SKM-1 (cell line): ENCODE data around the gene DIO3.

Experiments
- DNase-seq: peaks from one replicate; lab custom pipeline; 2025; ENCODE audit not compliant: unreplicated experiment; lab: John Stamatoyannopoulos, UW

Gene DIO3

DNA sequence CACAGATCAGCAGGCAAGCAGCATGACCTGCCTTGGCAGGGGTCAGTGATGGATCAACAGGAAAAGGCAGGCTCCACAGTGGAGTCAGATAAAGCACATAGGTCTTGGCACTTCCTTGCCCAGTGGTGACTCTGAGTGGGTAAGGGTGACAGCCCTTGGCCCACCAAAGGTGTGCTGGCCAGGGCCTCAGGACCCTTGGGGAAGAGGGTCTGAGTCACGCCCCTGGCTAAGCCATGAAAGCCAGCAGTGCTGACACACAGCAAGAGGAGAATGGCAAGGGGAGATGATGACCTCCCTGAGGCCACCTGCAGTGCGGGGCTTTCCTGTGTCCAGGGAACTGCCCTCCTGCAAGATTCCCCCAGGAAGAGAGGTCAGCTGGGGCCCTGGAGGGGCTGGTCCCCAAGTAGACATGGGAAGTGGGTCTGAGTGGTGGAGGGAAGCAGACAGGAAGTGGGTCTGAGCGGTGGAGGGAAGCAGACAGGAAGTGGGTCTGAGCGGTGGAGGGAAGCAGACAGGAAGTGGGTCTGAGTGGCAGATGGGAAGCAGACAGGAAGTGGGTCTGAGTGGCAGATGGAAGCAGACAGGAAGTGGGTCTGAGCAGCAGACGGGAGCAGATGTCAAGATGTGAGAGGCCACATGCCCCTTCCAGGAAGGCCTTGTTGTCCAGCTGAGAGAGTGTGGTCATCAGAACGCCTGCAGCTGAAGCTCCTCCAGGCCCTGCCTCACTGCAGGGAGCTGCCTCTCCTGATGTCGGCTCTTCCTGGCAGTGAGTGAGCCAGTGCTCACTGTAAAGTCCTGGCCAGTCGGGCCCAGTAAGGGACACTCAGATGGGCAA, 34.8 kb downstream of the DIO3 start:
- no peak for DNase-seq

DNA sequence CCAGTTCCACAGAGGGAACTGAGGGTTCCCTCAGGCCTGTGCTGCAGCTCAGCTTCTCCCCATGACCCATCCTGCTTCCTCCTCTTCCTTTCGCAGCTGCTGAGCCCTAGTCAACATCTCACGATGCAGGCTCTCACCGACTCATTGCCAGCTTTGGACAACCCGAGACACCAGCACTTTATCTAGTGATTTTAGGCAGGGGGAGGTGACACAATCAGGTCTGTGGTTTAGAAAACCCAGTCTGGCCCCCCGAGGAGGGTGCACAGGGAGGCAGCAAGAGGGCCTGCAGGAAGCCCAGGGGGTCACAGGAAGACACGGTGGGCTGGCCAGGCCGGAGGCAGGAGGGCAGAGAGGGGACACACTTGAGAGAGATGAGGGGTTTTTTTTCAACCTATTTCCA, 35.4 kb downstream of the DIO3 start:
- no peak for DNase-seq

- DNase-seq = no peak
Measured at GRCh38 chr14:101598159-101598558, 36.9 kb downstream of the DIO3 start.

GRCh38 chr14:101598571-101599233, 37.4 kb downstream of the DIO3 start:
- no peak for DNase-seq

- DNase-seq = no peak
Measured at GRCh38 chr14:101599234-101599885, 38.1 kb downstream of the DIO3 start.

DNA sequence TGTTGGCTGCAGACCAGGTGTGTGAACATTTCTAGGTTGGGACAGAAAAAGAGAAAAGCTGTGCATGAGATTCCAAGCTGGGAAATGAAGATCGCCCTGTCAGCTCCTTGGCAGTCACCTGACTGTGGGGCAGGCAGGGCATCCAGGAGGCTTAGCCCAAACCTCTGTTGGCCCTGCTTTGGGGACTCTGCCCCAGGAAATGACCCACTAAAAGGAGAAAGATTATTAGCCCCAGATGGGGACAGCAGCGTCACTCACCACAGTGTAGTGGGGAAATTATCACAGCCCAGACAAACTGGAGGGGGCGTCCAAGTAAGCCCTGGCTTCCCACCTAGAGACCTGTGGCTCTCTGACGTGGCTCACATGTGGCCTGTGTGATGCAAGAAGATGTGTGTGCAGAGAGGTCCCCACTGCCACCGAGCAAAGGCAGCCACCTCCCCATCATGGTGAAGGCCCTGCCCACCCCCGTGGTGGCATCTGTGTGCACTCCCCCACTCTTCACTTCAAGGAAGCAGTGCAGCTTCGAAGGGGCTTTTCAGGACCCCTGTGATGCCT, 39.1 kb downstream of the DIO3 start:
- no peak for DNase-seq

DNA sequence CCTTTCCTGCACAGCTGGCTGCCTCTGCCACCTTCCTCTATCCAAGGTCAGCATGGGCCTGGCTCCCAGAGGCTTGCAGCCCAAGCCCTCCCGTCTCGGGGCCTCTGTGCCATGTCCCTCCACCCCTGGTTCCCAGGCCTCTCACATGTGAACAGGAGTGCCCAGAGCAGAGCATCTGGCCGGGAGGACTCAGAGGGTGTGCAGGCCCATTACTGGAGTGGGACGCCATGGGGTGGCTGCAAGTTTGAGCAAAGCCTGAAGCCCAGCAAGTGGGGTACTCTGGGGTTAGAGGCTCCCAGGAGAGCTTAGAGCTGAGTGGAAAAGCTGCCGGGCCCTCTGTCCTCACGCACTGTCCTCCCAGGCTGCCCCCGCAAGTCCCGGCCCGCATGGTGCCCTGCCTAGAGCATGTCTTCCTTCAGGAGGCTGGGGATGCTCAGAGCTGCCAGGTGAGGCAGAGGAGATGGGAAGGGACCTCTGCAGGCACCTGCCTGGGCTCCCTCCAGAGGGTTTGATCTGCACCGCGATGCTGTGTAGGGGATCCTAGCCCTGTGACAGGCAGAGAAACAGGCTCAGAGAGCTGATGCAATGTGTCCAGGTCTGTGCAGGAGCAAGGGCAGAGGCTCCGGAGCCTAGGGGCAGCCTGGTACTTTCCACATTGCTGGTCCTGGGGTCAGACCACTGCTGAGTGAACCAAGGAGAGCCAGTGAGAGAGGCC, 39.8 kb downstream of the DIO3 start:
- no peak for DNase-seq

DNA sequence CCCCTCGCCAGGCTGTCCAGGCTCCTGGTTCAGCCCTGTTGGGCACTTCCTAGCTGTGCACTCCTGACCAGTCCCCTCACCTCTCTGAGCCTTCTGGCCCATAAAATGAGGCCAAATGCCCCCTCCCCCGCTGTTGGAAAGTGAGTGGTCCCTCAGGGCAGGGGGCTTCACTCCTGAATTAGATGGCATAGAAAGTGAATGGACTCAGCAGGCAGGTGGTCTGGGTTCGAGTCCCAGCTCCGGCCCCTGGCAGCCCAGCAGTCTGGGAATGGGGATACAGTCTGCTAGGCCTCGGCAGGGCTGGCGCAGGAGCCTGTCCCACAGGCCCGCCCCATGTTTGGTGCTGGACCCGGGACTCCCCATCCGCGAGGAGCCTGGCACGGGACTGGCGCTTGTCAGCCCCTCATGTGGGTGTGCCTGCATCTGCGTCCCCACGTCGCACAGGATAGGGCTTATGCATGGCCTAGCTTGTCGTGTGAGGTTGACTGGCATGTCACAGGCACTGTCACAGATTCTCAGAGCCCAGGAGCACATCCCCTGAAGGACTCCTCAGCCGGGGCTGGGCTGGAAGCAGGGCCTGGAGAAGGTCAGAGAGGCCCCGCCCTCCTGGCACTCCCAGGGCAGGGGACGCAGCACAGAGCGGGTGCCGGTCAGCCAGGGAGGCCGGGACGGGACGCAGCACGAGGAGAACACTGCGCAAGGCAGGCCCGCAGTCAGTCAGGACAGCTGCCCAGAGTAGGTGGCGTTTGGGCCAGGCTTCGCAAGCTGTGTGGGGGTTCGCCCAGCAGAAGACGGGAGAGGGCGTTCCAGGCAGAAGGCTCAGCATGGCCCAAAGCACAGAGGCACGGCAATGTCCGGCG, 40.5 kb downstream of the DIO3 start:
- DNase-seq = no peak

GRCh38 chr14:101602466-101602840, 41.2 kb downstream of the DIO3 start:
- DNase-seq = no peak

DNA sequence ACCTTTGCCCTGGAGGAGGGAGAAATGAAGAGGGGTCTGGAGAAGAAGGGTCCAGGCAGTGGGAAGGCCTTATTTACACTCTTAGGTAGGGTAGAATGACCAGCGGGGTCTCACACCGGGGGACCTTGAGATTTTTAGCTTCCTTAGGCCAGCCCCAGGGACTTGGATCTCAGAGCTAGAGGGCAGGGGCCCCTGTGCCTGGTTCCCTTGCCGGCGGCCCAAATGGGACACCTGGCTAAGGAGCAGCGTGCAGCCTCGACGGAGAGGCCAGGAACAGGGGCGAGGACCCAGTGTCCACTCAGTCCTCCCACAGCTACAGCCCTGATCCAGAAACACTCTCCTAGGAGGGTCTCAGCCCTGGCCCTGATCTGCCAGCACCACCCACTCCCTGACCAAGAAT, 41.8 kb downstream of the DIO3 start:
- DNase-seq = no peak

DNA sequence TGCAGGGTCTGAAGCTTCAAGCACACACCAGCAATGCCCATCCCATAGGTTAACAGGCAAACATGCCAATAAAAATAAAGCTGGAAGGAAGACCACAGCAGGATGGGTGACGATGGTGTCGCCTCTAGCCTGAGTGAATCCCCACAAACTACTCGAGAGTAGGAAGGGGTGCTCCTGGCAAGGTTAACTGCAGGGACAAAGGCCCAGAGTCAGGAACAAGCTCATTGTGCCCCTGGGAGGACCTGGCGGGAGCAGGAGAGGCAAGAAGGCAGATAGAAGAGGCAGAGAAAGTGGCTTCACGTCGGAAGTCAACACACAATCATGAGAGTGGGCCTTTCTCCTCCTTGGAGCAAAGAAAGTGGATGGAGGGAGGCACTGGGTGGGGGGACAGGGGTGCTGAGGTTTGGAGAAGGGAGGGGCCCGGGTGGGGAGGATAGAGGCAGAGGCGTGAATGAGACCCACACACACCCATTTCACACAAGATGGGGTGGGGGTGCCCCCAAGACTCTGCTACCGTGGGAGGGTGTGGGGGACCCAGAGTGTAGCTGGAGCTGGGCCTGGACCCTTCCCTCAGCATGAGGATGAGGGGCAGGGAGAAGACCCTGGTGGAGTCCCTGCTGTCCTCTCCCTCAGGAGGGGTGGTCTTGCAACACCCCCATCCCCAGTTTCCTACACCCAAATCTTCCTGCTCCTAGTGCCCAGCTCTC, 43.1 kb downstream of the DIO3 start:
- no peak for DNase-seq

GRCh38 chr14:101604935-101605780, 43.9 kb downstream of the DIO3 start:
- no peak for DNase-seq

GRCh38 chr14:101605836-101606235, 44.5 kb downstream of the DIO3 start:
- DNase-seq = no peak
